Smooth muscle cell (in vitro differentiated cells): Measurements from ENCODE around the gene CASK. TPM values are rescaled to one million over a fixed set of nuclear protein-coding genes. Genes with fewer than 3 reads are reported as not detected.

Source experiments
- DNase-seq: peaks from one replicate; lab custom pipeline; 2025; ENCODE audit not compliant: unreplicated experiment; lab: John Stamatoyannopoulos, UW
- H2AFZ ChIP-seq: fragments of 200-600 bp; sonication (generic); 2 replicates; pipeline ENCODE4 v1.6.0; 2016; ENCODE audit warnings: antibody characterized with exemption, low read depth, mild to moderate bottlenecking
- H3F3A ChIP-seq: fragments of 200-600 bp; sonication (generic); 2 replicates; pipeline ENCODE4 v1.6.0; 2017; ENCODE audit warnings: antibody characterized with exemption, low read depth
- H3K27ac ChIP-seq: fragments of 200-600 bp; sonication (generic); 2 replicates; pipeline ENCODE4 v1.5.1; 2016; ENCODE audit warnings: low read depth, mild to moderate bottlenecking
- H3K27me3 ChIP-seq: fragments of 200-600 bp; sonication (generic); 2 replicates; pipeline ENCODE4 v1.6.1; 2016; ENCODE audit warnings: low read depth, mild to moderate bottlenecking
- H3K36me3 ChIP-seq: fragments of 200-600 bp; sonication (generic); 2 replicates; pipeline ENCODE4 v1.5.1; 2016; ENCODE audit warnings: low read depth
- H3K4me1 ChIP-seq: fragments of 200-600 bp; sonication (generic); 2 replicates; pipeline ENCODE4 v1.5.1; 2016; ENCODE audit warnings: low read depth
- H3K4me2 ChIP-seq: fragments of 200-600 bp; sonication (generic); 2 replicates; pipeline ENCODE4 v1.6.0; 2016; ENCODE audit warnings: mild to moderate bottlenecking
- H3K4me3 ChIP-seq: fragments of 200-600 bp; sonication (generic); 2 replicates; pipeline ENCODE4 v1.5.1; 2016; ENCODE audit warnings: mild to moderate bottlenecking
- H3K79me2 ChIP-seq: fragments of 200-600 bp; sonication (generic); 2 replicates; pipeline ENCODE4 v1.6.0; 2016; ENCODE audit warnings: low read depth, mild to moderate bottlenecking
- H3K9ac ChIP-seq: fragments of 200-600 bp; sonication (generic); 2 replicates; pipeline ENCODE4 v1.6.0; 2016; ENCODE audit warnings: low read depth
- H3K9me3 ChIP-seq: fragments of 200-600 bp; sonication (generic); replicated peaks from 2 replicates; pipeline ENCODE4 v1.5.1; 2016; ENCODE audit warnings: low read depth
- H4K20me1 ChIP-seq: fragments of 200-600 bp; sonication (generic); 2 replicates; pipeline ENCODE4 v1.6.0; 2016; ENCODE audit warnings: low read depth
- WGBS: methylation state at CpG from one replicate; pipeline ENCODE4 v1.1.7; 2016; ENCODE audit warnings: low lambda C conversion rate; 5-methylcytosine and 5-hydroxymethylcytosine counted together
- polyA plus RNA-seq: library from polyadenylated mRNA; unstranded; fragments of >200 nt; fragmentation: Nextera tagmentation; extraction: Ambion mirVana; gene quantifications from 2 replicates; pipeline ENCODE4 v1.2.1, GENCODE V29; 2016
- total RNA-seq: library from RNA; depleted of rRNA; stranded (reverse); fragments of >200 nt; gene quantifications from 2 replicates; pipeline ENCODE4 v1.2.3, GENCODE V29; 2014
- TF ChIP-seq, protein P1 (sequence below): fragments of 200-600 bp; sonication (generic); IDR thresholded peaks from 2 replicates; pipeline ENCODE4 v1.5.1; 2017; ENCODE audit warnings: borderline replicate concordance, mild to moderate bottlenecking, antibody characterized with exemption; ENCODE audit not compliant: insufficient read depth, poor library complexity, severe bottlenecking

Gene CASK
- total and polyA plus RNA-seq, 2 experiments from 2014 or later: 49.4 to 97.5 TPM

DNA sequence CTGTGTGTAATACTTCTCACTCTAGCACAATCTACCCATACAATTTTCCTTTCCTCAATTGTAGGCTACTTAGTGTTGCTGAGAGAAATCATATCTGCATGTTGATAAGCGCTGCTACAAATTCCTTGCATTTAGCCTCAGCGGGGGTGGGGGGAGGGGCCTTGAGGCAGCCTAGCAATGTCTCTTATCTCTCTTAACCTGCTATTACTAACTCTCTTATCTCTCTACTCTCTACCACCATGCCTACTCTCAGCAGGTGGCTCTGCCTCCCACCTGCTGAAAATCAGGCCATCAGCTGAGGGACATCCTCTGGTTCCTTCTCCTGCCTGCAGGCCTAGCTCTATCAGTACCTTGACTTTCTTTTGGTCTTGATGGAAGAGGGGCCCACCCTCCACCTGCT, 100.5 kb downstream of the CASK start:
- Histone ChIP-seq H3F3A (no peaks in the 10 kb centered on the region), H3K4me1 (no peaks in the 10 kb centered on the region), H3K27ac (no peak overlapping the region), H2AFZ (no peak overlapping the region), H3K9me3 (peaks cover 4% of the 10 kb centered on the region), H3K27me3 (no peaks in the 10 kb centered on the region), H3K4me2 (no peak overlapping the region), H3K4me3 (no peak overlapping the region), H3K79me2 (peaks cover 39% of the 10 kb centered on the region), H4K20me1 (peaks cover 79% of the 10 kb centered on the region), H3K9ac (no peak overlapping the region), H3K36me3 (no peaks in the 10 kb centered on the region)
- DNase-seq: no peak
- TF ChIP-seq, protein P1, sequence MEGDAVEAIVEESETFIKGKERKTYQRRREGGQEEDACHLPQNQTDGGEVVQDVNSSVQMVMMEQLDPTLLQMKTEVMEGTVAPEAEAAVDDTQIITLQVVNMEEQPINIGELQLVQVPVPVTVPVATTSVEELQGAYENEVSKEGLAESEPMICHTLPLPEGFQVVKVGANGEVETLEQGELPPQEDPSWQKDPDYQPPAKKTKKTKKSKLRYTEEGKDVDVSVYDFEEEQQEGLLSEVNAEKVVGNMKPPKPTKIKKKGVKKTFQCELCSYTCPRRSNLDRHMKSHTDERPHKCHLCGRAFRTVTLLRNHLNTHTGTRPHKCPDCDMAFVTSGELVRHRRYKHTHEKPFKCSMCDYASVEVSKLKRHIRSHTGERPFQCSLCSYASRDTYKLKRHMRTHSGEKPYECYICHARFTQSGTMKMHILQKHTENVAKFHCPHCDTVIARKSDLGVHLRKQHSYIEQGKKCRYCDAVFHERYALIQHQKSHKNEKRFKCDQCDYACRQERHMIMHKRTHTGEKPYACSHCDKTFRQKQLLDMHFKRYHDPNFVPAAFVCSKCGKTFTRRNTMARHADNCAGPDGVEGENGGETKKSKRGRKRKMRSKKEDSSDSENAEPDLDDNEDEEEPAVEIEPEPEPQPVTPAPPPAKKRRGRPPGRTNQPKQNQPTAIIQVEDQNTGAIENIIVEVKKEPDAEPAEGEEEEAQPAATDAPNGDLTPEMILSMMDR: no peak
- 80% methylated on average over 2 of the region's 2 CpGs for WGBS

DNA sequence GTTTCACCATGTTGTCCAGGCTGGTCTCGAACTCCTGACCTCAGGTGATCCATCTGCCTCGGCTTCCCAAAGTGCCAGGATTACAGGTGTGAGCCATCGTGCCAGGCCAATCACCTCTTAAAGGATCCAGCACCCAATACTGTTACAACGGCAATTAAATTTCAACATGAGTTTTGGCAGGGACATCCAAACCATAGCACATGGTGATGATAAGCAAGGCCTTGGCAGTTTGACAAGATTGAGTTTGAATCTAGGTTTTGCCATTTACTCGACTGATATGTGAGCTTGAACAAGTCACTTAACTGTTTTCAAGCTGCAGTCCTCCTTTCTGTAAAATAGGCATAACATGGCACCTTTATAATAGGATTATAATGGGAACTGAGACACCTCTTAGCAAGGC, 115.3 kb downstream of the CASK start:
- DNase-seq: no peak
- Histone ChIP-seq H3K4me2 (no peak overlapping the region), H3F3A (no peaks in the 10 kb centered on the region), H2AFZ (no peak overlapping the region), H3K4me3 (no peak overlapping the region), H3K36me3 (peaks cover under 1% of the 10 kb centered on the region), H3K4me1 (no peaks in the 10 kb centered on the region), H3K9me3 (no peaks in the 10 kb centered on the region), H4K20me1 (peaks cover 13% of the 10 kb centered on the region), H3K27ac (no peak overlapping the region), H3K9ac (no peak overlapping the region), H3K27me3 (no peaks in the 10 kb centered on the region), H3K79me2 (peaks cover 6% of the 10 kb centered on the region)
- WGBS: 90% methylated on average over 5 of the region's 5 CpGs
- TF ChIP-seq, protein P1: no peak

DNA sequence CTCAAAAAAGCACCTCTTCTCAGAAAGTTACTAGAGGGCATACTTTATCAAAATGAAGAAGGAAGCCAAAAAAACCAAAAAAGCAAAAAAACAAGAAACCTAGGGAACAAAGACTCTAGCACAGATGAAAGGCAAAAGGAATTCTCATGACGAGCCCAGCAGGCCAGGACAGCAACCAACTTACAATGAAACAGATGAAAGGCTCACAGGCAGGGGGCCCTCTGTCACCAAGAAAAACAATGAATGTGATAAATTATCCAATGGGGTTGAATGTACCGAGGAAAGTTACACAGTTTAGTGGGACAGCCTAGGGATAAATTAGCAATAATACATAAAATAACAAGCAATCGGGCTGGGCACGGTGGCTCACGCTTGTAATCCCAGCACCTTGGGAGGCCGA, 120.4 kb downstream of the CASK start:
- Histone ChIP-seq H3K79me2 (peaks cover 18% of the 10 kb centered on the region), H3K9me3 (no peaks in the 10 kb centered on the region), H4K20me1 (peaks cover 25% of the 10 kb centered on the region), H3K4me2 (no peak overlapping the region), H3K36me3 (peaks cover 7% of the 10 kb centered on the region), H2AFZ (no peak overlapping the region), H3K4me3 (no peak overlapping the region), H3K27me3 (no peaks in the 10 kb centered on the region), H3F3A (no peaks in the 10 kb centered on the region), H3K27ac (no peak overlapping the region), H3K4me1 (no peaks in the 10 kb centered on the region), H3K9ac (no peak overlapping the region)
- DNase-seq: no peak
- WGBS: 79% methylated on average over 6 of the region's 6 CpGs
- TF ChIP-seq, protein P1: no peak

- H3K4me2 ChIP-seq: no peak overlapping the region
- 79% methylated on average over 6 of the region's 6 CpGs for WGBS
- no peaks in the 10 kb centered on the region for H3K4me1 ChIP-seq
- no peak overlapping the region for H3K4me3 ChIP-seq
- H3K9ac ChIP-seq: no peak overlapping the region
- peaks cover 7% of the 10 kb centered on the region for H3K36me3 ChIP-seq
- H3K9me3 ChIP-seq: no peaks in the 10 kb centered on the region
- H4K20me1 ChIP-seq: peaks cover 36% of the 10 kb centered on the region
- no peaks in the 10 kb centered on the region for H3K27me3 ChIP-seq
- TF ChIP-seq, protein P1: no peak
- no peak overlapping the region for H3K27ac ChIP-seq
- no peaks in the 10 kb centered on the region for H3F3A ChIP-seq
- DNase-seq: no peak
- no peak overlapping the region for H2AFZ ChIP-seq
- peaks cover 27% of the 10 kb centered on the region for H3K79me2 ChIP-seq
These were observed 123.7 kb downstream of the CASK start for GRCh38 chrX:41799661-41800060.
